Urothelium cell line (cell line): ENCODE data around the gene FHOD3.
A peak's percentile ranks its signal among the peaks of the same experiment; 100 is the strongest.
"Not testable (repeated sequence)": the region's sequence is repeated elsewhere in the genome, so short reads cannot be mapped to it uniquely, and the experiment has no call there.

Source experiments
- DNase-seq: peaks from one replicate; pipeline ENCODE4 v3.0.0; 2011; ENCODE audit warnings: low spot score, mixed read lengths
- FAIRE-seq: peaks from 2 replicates; lab custom pipeline; 2011; peaks lifted over from hg19 to GRCh38; lab: Jason Lieb, UNC

FHOD3 gene

GRCh38 chr18:36348331-36348730, 50.8 kb downstream of the FHOD3 start:
- FAIRE-seq (no peak), DNase-seq (no peak)

GRCh38 chr18:36348971-36349417, 51.5 kb downstream of the FHOD3 start:
- no peak for DNase-seq
- no peak for FAIRE-seq

DNA sequence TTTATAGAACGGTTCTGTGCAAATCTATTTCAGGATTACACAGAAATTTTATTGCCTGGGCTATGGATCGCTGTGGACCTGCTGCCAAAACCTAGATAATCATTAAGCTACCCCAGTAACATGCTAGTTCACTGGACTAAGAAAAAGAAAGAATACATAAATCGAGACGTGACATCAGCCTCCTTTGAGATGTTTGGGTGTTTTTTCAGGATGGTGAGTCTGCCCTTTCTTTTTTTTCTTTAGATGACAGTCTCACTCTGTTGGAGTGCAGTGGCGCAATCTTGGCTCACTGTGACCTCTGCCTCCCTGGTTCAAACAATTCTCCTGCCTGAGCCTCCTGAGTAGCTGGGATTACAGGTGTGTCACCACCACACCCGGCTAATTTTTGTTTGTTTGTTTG, 52.0 kb downstream of the FHOD3 start:
- no peak for FAIRE-seq
- no peak for DNase-seq

GRCh38 chr18:36350251-36350651, 52.7 kb downstream of the FHOD3 start:
- DNase-seq, result no peak
- no peak for FAIRE-seq

DNA sequence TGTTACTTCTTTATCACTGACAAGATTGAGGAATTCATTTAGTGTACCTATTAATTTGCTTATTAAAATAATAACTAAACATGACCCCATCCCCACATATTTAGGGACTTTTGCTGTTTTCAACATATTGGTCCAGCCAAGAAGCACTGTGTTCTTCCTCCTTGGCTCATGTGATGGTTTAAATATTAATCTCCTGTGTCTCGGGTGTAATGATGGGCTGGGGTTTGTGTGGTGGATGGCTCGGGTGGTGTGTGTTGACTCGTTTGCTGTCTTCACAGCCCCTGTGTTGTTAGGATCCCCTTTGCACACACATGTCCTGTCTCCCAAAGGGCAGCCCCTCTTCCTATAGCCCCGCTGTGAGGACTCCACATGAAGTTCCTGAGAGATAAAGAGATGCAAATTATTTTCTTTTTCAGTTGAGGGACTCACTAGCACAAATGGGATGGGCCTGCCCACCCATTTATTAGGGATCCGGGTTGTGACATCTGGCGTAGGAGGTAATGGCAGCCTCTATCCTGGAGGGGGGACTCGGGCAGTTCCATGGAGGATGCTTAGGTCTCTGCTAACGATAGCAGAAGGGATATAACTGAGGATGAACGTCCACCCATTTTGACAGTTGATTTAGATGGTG, 53.4 kb downstream of the FHOD3 start:
- DNase-seq, result no peak
- no peak for FAIRE-seq

DNA sequence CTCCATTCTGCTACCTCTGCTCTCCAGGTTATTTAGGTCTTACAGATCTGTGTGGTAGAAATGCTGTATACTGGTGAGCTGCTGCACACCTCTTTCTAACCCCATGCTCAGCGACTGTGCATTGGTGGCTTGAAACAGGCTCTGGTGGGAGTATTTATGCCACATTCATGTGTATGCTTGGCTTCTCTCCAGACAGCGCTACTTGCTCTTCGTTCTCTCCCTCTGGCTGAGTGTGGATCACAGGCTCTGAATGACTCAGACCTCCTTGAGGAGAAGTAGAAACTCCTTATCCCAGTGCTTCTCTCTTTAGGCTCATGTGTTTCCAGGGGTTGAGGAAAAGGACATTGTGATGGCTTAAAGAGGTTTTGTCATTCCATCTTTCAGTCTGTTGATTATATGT, 54.9 kb downstream of the FHOD3 start:
- FAIRE-seq, result no peak

GRCh38 chr18:36354989-36355388, 57.5 kb downstream of the FHOD3 start:
- FAIRE-seq (no peak), DNase-seq (no peak)

More for the DNA sequence above, 54.9 kb downstream of the FHOD3 start:
- DNase-seq, result peak; percentile 13

DNA sequence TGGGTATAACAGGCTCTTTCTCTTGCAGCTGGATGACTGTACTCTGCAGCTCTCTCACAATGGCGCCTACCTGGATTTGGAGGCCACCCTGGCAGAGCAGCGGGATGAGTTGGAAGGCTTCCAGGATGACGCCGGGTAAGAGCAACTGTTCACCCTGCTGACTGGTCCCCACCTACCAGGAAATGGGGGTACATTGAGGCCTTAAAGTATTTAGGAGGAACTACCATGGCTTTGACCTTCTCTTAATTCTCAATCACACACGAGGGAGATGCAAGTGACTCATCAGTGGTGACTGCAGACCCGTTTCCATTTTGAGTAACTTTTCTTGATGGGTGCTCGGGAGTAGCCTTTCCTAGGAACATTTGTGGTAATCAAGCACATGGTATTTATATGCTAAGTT, 58.0 kb downstream of the FHOD3 start:
- DNase-seq (no peak), FAIRE-seq (no peak)

DNA sequence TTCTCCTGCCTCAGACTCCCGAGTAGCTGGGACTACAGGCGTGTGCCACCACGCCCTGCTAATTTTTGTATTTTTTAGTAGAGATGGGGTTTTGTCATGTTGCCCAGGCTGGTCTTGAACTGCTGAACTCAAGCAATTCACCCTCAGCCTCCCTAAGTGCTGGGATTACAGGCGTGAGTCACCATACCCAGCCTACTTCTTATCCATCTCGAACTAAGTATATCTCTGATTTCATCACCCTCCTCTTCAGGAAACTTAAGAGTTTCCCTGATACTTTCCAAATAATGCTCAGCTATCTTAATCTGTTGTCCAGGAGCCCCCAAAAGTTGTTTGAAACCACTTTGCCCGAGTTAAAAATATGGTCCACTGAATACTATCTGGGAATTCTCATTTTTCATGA, 59.2 kb downstream of the FHOD3 start:
- FAIRE-seq, DNase-seq: not testable (repeated sequence)

GRCh38 chr18:36358141-36358540, 60.6 kb downstream of the FHOD3 start:
- FAIRE-seq (no peak), DNase-seq (no peak)

GRCh38 chr18:36360256-36360909, 62.9 kb downstream of the FHOD3 start:
- DNase-seq, result no peak
- FAIRE-seq, result no peak

- FAIRE-seq, result no peak
- DNase-seq, result no peak
These were observed 67.6 kb downstream of the FHOD3 start for GRCh38 chr18:36364911-36365624.

DNA sequence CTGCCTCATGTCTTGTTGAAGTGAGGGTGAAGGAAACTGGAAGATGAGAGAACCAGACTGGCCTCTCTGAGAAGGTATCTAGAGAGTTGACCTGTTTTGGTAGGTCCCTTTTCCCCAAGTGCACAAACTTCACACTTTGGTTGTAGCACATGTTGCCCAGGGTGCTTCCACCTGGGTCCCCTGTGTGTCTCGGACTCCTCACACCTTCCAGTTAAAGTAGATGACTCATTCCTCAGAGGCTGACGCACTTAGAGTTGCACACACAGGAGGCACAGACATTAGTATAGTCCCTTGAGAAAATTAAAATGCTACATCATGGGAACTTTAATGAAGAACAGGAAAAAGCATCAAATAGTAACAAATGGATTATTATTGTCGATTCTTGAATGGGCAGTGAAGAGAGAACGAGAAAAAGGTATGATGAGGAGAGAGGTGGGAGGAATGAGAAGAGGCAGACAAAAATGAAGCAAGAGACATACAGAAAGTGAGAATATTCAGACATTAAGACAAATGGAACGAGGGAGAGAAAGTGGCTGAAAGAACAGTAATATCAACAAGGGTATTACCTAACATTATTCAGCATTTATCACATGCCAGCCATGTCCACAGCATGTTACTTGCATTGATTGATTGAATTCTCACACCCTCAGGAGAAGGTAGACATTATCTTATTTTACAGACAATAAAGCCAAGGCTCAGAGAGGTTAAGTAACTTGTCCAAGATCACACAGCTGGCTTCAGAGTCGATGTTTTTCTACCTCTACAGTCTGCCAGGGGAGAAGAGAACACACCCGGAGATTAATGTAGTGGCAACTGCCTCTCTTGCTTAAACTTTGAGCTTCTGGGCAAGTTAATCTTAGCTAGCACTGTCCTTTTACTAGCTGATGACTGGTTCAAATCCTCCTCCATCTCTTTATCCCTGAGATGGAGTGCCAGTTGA, 68.6 kb downstream of the FHOD3 start:
- DNase-seq, result no peak
- FAIRE-seq, result no peak

DNA sequence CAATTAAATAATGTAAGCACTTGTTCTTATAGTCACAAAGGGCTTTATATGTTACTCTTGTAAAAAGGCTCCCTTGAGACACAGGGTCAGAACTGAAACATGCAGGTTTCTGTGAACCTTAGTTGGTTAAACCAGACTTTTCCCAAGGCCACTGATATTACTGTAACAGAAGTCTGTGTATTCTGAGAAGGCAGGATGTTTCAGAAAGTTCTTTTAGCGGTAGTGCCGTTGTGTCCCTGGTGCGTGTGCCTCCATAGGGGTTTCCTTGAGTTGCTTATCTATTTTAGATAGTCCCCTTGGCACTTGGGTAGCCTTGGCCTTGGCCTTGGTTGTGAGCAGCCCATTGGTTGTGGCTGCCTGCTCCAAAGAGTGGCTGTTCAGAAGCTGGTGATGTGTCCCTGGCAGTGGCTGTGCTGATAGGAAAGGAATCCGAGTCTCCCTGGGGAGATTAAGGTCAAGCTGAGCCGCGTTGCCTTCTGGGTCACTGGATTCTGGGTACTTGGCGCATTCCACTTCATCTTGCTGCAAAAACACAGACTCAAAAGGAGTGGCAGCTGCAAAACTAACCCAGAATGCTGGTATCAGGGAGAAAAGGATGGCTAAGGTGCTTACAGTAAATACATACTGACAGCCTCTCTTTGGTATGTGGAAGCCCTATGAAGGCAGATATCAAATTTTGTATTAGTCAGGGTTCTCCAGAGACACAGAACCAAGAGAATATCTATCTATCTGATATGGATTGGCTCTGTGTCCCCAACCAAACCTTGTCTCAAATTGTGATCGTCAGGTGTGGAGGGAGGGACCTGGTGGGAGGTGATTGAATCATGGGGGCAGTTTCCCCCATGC, 69.7 kb downstream of the FHOD3 start:
- no peak for FAIRE-seq
- no peak for DNase-seq

DNA sequence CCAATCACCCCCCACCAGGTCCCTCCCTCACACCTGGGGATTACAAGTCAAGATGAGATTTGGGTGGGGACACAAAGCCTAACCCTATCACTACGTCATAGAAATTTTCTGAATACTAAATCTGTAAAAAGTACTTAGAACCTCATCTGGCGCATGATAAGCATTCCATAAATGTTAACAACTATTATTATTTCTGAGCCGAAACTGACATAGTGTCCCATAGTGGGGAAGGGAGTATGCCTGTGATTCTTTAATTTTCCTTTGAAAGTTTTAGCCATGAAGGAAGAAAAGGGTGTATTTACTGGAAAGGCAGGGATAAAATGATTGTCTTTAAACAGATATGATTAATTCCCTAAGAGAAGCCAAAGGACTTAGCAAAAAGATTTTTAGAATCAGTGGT, 71.4 kb downstream of the FHOD3 start:
- FAIRE-seq (no peak), DNase-seq (no peak)

- no peak for FAIRE-seq
- DNase-seq, result peak; percentile 23
These were observed 75.4 kb downstream of the FHOD3 start for GRCh38 chr18:36372903-36373311.

- no peak for DNase-seq
- no peak for FAIRE-seq
These were observed 76.7 kb downstream of the FHOD3 start for GRCh38 chr18:36374262-36374661.

- FAIRE-seq, result no peak
- no peak for DNase-seq
These were observed 77.6 kb downstream of the FHOD3 start for GRCh38 chr18:36375118-36375517.

GRCh38 chr18:36376361-36376760, 78.8 kb downstream of the FHOD3 start:
- FAIRE-seq (no peak), DNase-seq (no peak)

- no peak for DNase-seq
- no peak for FAIRE-seq
These were observed 80.1 kb downstream of the FHOD3 start for GRCh38 chr18:36377626-36378025.
